Loucy (cell line): ENCODE measurements around the gene STK38L.

Experiments
- H2AFZ ChIP-seq: fragments of 200-600 bp; sonication (generic); 2 replicates; pipeline ENCODE4 v1.6.0; 2016; ENCODE audit warnings: antibody characterized with exemption, mild to moderate bottlenecking, low read length, moderate library complexity
- H3F3A ChIP-seq: fragments of 200-600 bp; 2 replicates; pipeline ENCODE4 v1.6.0; 2016; ENCODE audit warnings: antibody characterized with exemption, low read depth, mild to moderate bottlenecking
- H3K27me3 ChIP-seq: fragments of 200-600 bp; sonication (generic); 2 replicates; pipeline ENCODE4 v1.6.1; 2014; ENCODE audit warnings: low read length, mild to moderate bottlenecking; ENCODE audit not compliant: insufficient read depth, poor library complexity, severe bottlenecking
- H3K36me3 ChIP-seq: fragments of 200-600 bp; sonication (generic); 2 replicates; pipeline ENCODE4 v1.6.1; 2016; ENCODE audit warnings: low read length; ENCODE audit not compliant: insufficient read depth
- H3K4me1 ChIP-seq: fragments of 200-600 bp; sonication (generic); 2 replicates; pipeline ENCODE4 v1.5.1; 2014; ENCODE audit warnings: low read length, mild to moderate bottlenecking; ENCODE audit not compliant: insufficient read depth, poor library complexity, severe bottlenecking
- H3K4me2 ChIP-seq: fragments of 200-600 bp; sonication (generic); 2 replicates; pipeline ENCODE4 v1.6.0; 2014; ENCODE audit warnings: antibody characterized with exemption, low read length, low read depth, mild to moderate bottlenecking; ENCODE audit not compliant: poor library complexity, severe bottlenecking
- H3K4me3 ChIP-seq: fragments of 200-600 bp; sonication (generic); 2 replicates; pipeline ENCODE4 v1.5.1; 2014; ENCODE audit warnings: low read length, mild to moderate bottlenecking, mixed read lengths; ENCODE audit not compliant: poor library complexity, severe bottlenecking
- H3K79me2 ChIP-seq: fragments of 200-600 bp; sonication (generic); 2 replicates; pipeline ENCODE4 v1.6.1; 2014; ENCODE audit warnings: low read length; ENCODE audit not compliant: insufficient read depth
- H3K9ac ChIP-seq: fragments of 200-600 bp; sonication (generic); 2 replicates; pipeline ENCODE4 v1.6.0; 2014; ENCODE audit warnings: mild to moderate bottlenecking, low read depth, low read length, moderate library complexity; ENCODE audit not compliant: poor library complexity, severe bottlenecking
- H3K9me2 ChIP-seq: fragments of 200-600 bp; sonication (generic); replicated peaks from 2 replicates; pipeline ENCODE4 v1.6.1; 2016; ENCODE audit warnings: low read depth, low read length, mixed read lengths
- H3K9me3 ChIP-seq: fragments of 200-600 bp; sonication (generic); 2 replicates; pipeline ENCODE4 v1.6.1; 2014; ENCODE audit warnings: mild to moderate bottlenecking, antibody characterized with exemption, low read length, low read depth; ENCODE audit not compliant: insufficient read depth
- H4K20me1 ChIP-seq: fragments of 200-600 bp; sonication (generic); 2 replicates; pipeline ENCODE4 v1.6.0; 2014; ENCODE audit warnings: antibody characterized with exemption, low read length, mild to moderate bottlenecking; ENCODE audit not compliant: insufficient read depth, poor library complexity, severe bottlenecking
- EZH2phosphoT487 ChIP-seq: fragments of 200-600 bp; IDR thresholded peaks from 2 replicates; pipeline ENCODE4 v1.6.1; 2018; ENCODE audit warnings: antibody characterized with exemption, mild to moderate bottlenecking, moderate library complexity, borderline replicate concordance
- TF ChIP-seq, protein P1 (sequence below): fragments of 200-600 bp; sonication (generic); conservative IDR thresholded peaks from 2 replicates; pipeline ENCODE4 v1.5.1; 2014; ENCODE audit warnings: mild to moderate bottlenecking, antibody characterized with exemption, low read length

STK38L gene

DNA sequence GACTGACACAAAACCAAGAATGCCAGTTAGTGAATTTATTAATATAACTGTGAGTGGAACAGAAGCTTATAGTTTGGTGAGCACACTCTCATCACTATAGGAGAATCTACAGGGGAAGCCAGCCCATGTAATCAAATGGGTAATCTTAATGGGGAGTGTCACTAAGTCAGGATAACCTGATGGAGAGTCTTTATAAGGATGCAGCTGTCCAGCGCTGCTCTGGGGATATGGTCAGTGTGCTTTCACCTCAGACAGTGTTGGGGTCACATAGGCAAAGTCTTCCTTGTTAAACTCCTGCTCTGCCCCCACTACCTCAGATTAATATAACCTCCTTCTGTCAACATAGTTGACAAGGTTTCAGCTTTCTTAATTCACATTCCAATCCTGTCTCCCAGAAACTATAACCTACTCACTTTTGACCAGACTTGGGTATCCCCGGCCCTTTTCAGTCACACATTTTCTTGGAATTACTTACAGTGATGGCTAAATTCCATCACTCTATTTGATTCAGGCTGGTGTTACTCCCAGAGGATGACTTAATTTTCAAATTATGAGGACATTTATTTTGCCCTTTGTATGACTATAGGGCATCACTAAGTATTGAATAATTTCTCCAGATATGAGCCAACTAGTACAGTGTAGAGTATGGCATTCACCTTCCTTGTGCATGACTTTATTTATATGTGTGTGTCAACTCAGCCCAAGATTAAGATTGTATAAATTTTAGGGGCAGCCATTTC, 13.2 kb downstream of the STK38L start:
- H3K9ac ChIP-seq: no peak overlapping the region
- peaks cover 5% of the 10 kb centered on the region for H3K4me1 ChIP-seq
- no peak overlapping the region for H3K4me2 ChIP-seq
- no peaks in the 10 kb centered on the region for H3K36me3 ChIP-seq
- no peaks in the 10 kb centered on the region for H3K79me2 ChIP-seq
- H3K27me3 ChIP-seq: no peaks in the 10 kb centered on the region
- no peaks in the 10 kb centered on the region for H4K20me1 ChIP-seq
- no peak overlapping the region for H3K4me3 ChIP-seq
- no peak for TF ChIP-seq EZH2phosphoT487
- TF ChIP-seq, protein P1, sequence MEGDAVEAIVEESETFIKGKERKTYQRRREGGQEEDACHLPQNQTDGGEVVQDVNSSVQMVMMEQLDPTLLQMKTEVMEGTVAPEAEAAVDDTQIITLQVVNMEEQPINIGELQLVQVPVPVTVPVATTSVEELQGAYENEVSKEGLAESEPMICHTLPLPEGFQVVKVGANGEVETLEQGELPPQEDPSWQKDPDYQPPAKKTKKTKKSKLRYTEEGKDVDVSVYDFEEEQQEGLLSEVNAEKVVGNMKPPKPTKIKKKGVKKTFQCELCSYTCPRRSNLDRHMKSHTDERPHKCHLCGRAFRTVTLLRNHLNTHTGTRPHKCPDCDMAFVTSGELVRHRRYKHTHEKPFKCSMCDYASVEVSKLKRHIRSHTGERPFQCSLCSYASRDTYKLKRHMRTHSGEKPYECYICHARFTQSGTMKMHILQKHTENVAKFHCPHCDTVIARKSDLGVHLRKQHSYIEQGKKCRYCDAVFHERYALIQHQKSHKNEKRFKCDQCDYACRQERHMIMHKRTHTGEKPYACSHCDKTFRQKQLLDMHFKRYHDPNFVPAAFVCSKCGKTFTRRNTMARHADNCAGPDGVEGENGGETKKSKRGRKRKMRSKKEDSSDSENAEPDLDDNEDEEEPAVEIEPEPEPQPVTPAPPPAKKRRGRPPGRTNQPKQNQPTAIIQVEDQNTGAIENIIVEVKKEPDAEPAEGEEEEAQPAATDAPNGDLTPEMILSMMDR: no peak
- H3K9me2 ChIP-seq: no peaks in the 10 kb centered on the region
- H3K9me3 ChIP-seq: no peaks in the 10 kb centered on the region
- no peak overlapping the region for H2AFZ ChIP-seq
- no peaks in the 10 kb centered on the region for H3F3A ChIP-seq

DNA sequence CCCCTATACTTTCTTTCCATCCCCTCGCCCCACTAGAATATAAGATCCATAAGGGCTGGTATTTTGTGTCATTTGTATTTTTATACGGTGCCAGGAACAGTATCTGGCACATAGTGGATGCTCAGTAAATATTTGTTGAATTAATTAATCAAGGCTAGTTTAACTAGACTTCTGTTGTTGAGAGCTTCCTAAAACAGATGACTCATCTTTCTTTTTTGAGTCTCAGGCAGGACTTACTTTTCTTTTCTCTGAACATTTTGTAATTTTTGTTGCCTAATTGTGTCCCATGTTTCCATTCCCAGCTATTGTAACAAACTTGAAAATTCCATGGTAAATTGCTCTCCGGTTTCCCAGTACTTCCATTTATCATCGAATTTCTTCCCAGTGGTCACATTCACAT, 16.7 kb downstream of the STK38L start:
- H3K79me2 ChIP-seq: no peaks in the 10 kb centered on the region
- no peaks in the 10 kb centered on the region for H3K27me3 ChIP-seq
- no peaks in the 10 kb centered on the region for H3K9me3 ChIP-seq
- no peaks in the 10 kb centered on the region for H4K20me1 ChIP-seq
- H2AFZ ChIP-seq: no peak overlapping the region
- no peak overlapping the region for H3K9ac ChIP-seq
- peaks cover 5% of the 10 kb centered on the region for H3K4me1 ChIP-seq
- no peaks in the 10 kb centered on the region for H3K36me3 ChIP-seq
- TF ChIP-seq, protein P1: no peak
- TF ChIP-seq EZH2phosphoT487: no peak
- H3F3A ChIP-seq: no peaks in the 10 kb centered on the region
- no peak overlapping the region for H3K4me2 ChIP-seq
- H3K9me2 ChIP-seq: no peaks in the 10 kb centered on the region
- no peak overlapping the region for H3K4me3 ChIP-seq

DNA sequence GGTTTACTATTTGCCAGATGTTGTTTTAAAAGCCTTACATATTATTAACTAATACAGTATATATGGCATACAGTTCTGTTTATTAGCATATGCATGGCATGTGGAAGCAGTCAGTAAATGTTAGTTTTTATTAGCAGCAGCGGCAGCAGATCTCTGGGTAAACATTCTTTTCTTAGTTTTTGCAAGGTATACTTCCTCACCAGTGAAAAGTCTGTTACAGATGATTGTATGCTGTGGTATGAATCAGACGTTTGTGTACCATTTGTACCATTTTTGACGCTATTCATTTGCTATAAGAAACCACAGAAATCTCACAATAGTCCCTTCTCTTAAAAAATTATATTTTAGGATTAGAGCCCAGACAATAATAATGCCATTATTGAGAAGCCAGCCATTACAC, 17.8 kb downstream of the STK38L start:
- H3K9ac ChIP-seq: no peak overlapping the region
- TF ChIP-seq, protein P1: no peak
- TF ChIP-seq EZH2phosphoT487: no peak
- H3K9me3 ChIP-seq: no peaks in the 10 kb centered on the region
- no peaks in the 10 kb centered on the region for H3K79me2 ChIP-seq
- peaks cover 5% of the 10 kb centered on the region for H3K4me1 ChIP-seq
- no peak overlapping the region for H3K4me3 ChIP-seq
- no peak overlapping the region for H3K4me2 ChIP-seq
- H3K9me2 ChIP-seq: no peaks in the 10 kb centered on the region
- no peaks in the 10 kb centered on the region for H3K36me3 ChIP-seq
- no peaks in the 10 kb centered on the region for H4K20me1 ChIP-seq
- H3K27me3 ChIP-seq: no peaks in the 10 kb centered on the region
- no peaks in the 10 kb centered on the region for H3F3A ChIP-seq
- H2AFZ ChIP-seq: no peak overlapping the region
